WTC11 (cell line): ENCODE data around the gene RAP2C. TPM values are rescaled to one million over a fixed set of nuclear protein-coding genes. Genes with fewer than 3 reads are reported as not detected.

Experiments used
- ATAC-seq: fragments of 200-7000 bp; cut with Tn5 transposase; 2 replicates; pipeline ENCODE4 v1.10.0; 2021; ENCODE audit warnings: mild to moderate bottlenecking, moderate library complexity
- CTCF ChIA-PET: fragments of 300-600 bp; sonication (Branson Sonifier 250); formaldehyde crosslinking; loops from one replicate; lab custom pipeline; 2021; ENCODE audit warnings: antibody characterized with exemption; lab: Charles Lee
- POLR2A ChIA-PET: fragments of 350-600 bp; sonication (Branson Sonifier 250); formaldehyde crosslinking; loops from one replicate; lab custom pipeline; 2021; ENCODE audit warnings: antibody characterized with exemption; lab: Charles Lee
- DNase-seq: peaks from one replicate; pipeline ENCODE4 v3.0.0; 2021; ENCODE audit warnings: low spot score
- H3K27ac Mint-ChIP-seq: 2 replicates; pipeline ENCODE4 v1.8.0; 2021; ENCODE audit warnings: mixed read lengths
- H3K27me3 Mint-ChIP-seq: 2 replicates; pipeline ENCODE4 v1.8.0; 2021; ENCODE audit warnings: low read depth, mild to moderate bottlenecking, moderate library complexity, mixed read lengths
- H3K36me3 Mint-ChIP-seq: 2 replicates; pipeline ENCODE4 v1.8.0; 2021; ENCODE audit warnings: mixed read lengths
- H3K4me1 Mint-ChIP-seq: 2 replicates; pipeline ENCODE4 v1.8.0; 2022; ENCODE audit warnings: mixed read lengths
- H3K4me3 Mint-ChIP-seq: 2 replicates; pipeline ENCODE4 v1.8.0; 2021; ENCODE audit warnings: mild to moderate bottlenecking, moderate library complexity, mixed read lengths
- H3K9me3 Mint-ChIP-seq: 2 replicates; pipeline ENCODE4 v1.8.0; 2021; ENCODE audit warnings: mixed read lengths
- CBFB ChIP-seq: sonication (generic); formaldehyde crosslinking; IDR thresholded peaks from 2 replicates; pipeline ENCODE4 v1.8.1; 2022; ENCODE audit warnings: mild to moderate bottlenecking, low read depth, missing genetic modification reagents
- FOXP1 ChIP-seq: sonication (generic); formaldehyde crosslinking; IDR thresholded peaks from 2 replicates; pipeline ENCODE4 v1.8.0; 2022; ENCODE audit warnings: missing genetic modification reagents, mild to moderate bottlenecking, moderate library complexity, borderline replicate concordance
- GTF2I ChIP-seq: fragments of 250-450 bp; sonication (Bioruptor Pico); conservative IDR thresholded peaks from 2 replicates; pipeline ENCODE4 v1.4.0; 2021; ENCODE audit warnings: mild to moderate bottlenecking
- HMGA2 ChIP-seq: fragments of 250-450 bp; sonication (Bioruptor Pico); IDR thresholded peaks from 2 replicates; pipeline ENCODE4 v1.4.0; 2021; ENCODE audit warnings: mild to moderate bottlenecking, moderate library complexity
- IRF2 ChIP-seq: sonication (generic); formaldehyde crosslinking; IDR thresholded peaks from 2 replicates; pipeline ENCODE4 v1.8.0; 2022; ENCODE audit warnings: low read depth, missing genetic modification reagents, borderline replicate concordance
- KAT7 ChIP-seq: sonication (generic); formaldehyde crosslinking; IDR thresholded peaks from 2 replicates; pipeline ENCODE4 v1.8.1; 2023; ENCODE audit warnings: missing genetic modification reagents, mild to moderate bottlenecking, borderline replicate concordance
- OVOL2 ChIP-seq: fragments of 250-450 bp; sonication (Bioruptor Pico); IDR thresholded peaks from 2 replicates; pipeline ENCODE4 v1.9.0; 2021; ENCODE audit warnings: mild to moderate bottlenecking, borderline replicate concordance
- PRRX2 ChIP-seq: fragments of 250-450 bp; sonication (Bioruptor Pico); IDR thresholded peaks from 2 replicates; pipeline ENCODE4 v1.8.0; 2021; ENCODE audit warnings: mild to moderate bottlenecking
- RELA ChIP-seq: sonication (generic); formaldehyde crosslinking; IDR thresholded peaks from 2 replicates; pipeline ENCODE4 v1.8.1; 2022; ENCODE audit warnings: missing genetic modification reagents, mild to moderate bottlenecking, borderline replicate concordance
- TEAD1 ChIP-seq: sonication (generic); formaldehyde crosslinking; IDR thresholded peaks from 2 replicates; pipeline ENCODE4 v1.8.0; 2022; ENCODE audit warnings: mild to moderate bottlenecking, missing genetic modification reagents
- ZNF317 ChIP-seq: sonication (generic); formaldehyde crosslinking; IDR thresholded peaks from 2 replicates; pipeline ENCODE4 v1.8.1; 2023; ENCODE audit warnings: low read depth, mild to moderate bottlenecking, moderate library complexity, missing genetic modification reagents, borderline replicate concordance
- total RNA-seq: library from RNA; stranded (reverse); gene quantifications from 3 replicates; pipeline ENCODE4 v1.2.3, GENCODE V29; 2021
- TF ChIP-seq, protein P1 (sequence below): sonication (generic); formaldehyde crosslinking; IDR thresholded peaks from 2 replicates; pipeline ENCODE4 v1.8.1; 2022; ENCODE audit warnings: mild to moderate bottlenecking, moderate library complexity, missing genetic modification reagents
- TF ChIP-seq, protein P2 (sequence below): sonication (generic); formaldehyde crosslinking; IDR thresholded peaks from 2 replicates; pipeline ENCODE4 v1.8.1; 2023; ENCODE audit warnings: mild to moderate bottlenecking, missing genetic modification reagents
- TF ChIP-seq, protein P3 (sequence below): sonication (generic); formaldehyde crosslinking; IDR thresholded peaks from 2 replicates; pipeline ENCODE4 v1.8.1; 2023; ENCODE audit warnings: mild to moderate bottlenecking, missing genetic modification reagents, borderline replicate concordance
- TF ChIP-seq, protein P4 (sequence below): fragments of 200-600 bp; IDR thresholded peaks from 2 replicates; pipeline ENCODE4 v1.8.0; 2022; ENCODE audit warnings: antibody characterized with exemption
- TF ChIP-seq, protein P5 (sequence below): sonication (generic); formaldehyde crosslinking; IDR thresholded peaks from 2 replicates; pipeline ENCODE4 v1.8.0; 2022; ENCODE audit warnings: mild to moderate bottlenecking, missing genetic modification reagents

RAP2C gene
- total RNA-seq, 1 experiment from 2014 or later, result 25.0 TPM

DNA sequence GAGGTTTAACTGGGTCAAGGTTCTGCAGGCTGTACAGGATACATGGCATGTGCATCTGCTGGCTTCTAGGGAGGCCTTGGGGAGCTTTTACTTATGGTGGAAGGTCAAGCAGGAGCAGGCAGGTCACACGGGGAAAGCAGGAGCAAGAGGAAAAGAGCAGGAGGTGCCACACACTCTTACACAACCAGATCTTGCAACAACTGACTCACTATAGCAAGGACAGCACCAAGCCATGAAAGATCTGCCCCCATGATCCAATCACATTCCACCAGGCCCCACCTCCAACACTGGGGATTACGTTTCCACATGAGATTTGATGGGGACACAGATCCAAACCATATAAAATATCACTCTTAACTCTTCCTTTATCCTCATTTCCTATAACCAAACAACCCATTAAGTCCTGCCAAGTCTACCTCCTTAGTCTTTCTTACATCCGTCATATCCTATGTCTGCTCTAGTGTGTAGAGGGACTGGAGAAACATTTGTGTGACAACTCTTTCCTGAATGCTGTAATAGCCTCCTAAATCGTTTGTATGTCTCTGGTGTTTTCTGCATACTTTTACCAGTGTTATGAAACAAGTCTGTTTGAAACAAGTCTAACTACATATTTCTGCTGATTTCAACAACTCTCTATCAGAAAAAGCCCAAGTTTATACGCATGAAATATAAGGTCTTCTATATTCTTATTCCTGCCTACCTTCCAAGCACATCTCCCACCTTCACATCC, 8.3 kb upstream of the RAP2C start:
- Mint-ChIP-seq H3K36me3 (no peaks in the 10 kb centered on the region), H3K27me3 (no peaks in the 10 kb centered on the region)
- DNase-seq (no peak), ATAC-seq (no peak)
- no peak for TF ChIP-seq KAT7 (CRISPR knock-in tag)
- TF ChIP-seq, protein P1, sequence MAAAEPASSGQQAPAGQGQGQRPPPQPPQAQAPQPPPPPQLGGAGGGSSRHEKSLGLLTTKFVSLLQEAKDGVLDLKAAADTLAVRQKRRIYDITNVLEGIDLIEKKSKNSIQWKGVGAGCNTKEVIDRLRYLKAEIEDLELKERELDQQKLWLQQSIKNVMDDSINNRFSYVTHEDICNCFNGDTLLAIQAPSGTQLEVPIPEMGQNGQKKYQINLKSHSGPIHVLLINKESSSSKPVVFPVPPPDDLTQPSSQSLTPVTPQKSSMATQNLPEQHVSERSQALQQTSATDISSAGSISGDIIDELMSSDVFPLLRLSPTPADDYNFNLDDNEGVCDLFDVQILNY (CRISPR knock-in tag), result no peak
- TF ChIP-seq, all 79 proteins: peak for 0
- no peak overlapping the region for H3K27ac Mint-ChIP-seq
- ChIA-PET CTCF (interaction anchor here (1.6 to 2.1 kb wide), 3 partner anchors 65 to 387 kb away, joined by 7 to 25 read pairs (median 9); no protein-coding TSS in a partner anchor), POLR2A (no interaction called here)
- no peak overlapping the region for H3K4me3 Mint-ChIP-seq
- H3K4me1 Mint-ChIP-seq, result peaks cover 11% of the 10 kb centered on the region; the same call in 1 of the 2 replicates
- no peaks in the 10 kb centered on the region for H3K9me3 Mint-ChIP-seq

DNA sequence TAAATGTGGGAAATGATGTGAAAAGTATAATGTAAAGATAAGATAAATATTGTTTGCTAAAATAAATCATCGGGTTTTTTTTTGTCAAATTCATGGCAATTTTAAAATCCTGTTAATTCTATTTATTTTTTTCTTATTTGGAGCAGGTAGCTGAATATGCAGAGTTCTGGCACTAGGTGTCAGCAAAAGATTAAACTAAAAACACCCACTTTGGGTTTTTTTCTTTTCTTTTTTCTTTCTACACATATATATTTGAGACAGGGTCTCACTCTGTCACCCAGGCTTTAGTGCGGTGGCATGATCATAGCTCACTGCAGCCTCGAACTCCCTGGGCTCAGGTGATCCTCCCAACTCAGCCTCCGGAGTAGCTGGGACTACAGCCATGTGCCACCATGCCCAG, 6.9 kb upstream of the RAP2C start:
- TF ChIP-seq, protein P2, sequence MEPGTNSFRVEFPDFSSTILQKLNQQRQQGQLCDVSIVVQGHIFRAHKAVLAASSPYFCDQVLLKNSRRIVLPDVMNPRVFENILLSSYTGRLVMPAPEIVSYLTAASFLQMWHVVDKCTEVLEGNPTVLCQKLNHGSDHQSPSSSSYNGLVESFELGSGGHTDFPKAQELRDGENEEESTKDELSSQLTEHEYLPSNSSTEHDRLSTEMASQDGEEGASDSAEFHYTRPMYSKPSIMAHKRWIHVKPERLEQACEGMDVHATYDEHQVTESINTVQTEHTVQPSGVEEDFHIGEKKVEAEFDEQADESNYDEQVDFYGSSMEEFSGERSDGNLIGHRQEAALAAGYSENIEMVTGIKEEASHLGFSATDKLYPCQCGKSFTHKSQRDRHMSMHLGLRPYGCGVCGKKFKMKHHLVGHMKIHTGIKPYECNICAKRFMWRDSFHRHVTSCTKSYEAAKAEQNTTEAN, result no peak
- TF ChIP-seq RELA (CRISPR knock-in tag) (no peak), TEAD1 (no peak), CBFB (CRISPR knock-in tag) (no peak), IRF2 (CRISPR knock-in tag) (no peak), HMGA2 (CRISPR knock-in tag) (no peak), PRRX2 (CRISPR knock-in tag) (no peak), GTF2I (CRISPR knock-in tag) (no peak), OVOL2 (CRISPR knock-in tag) (no peak), ZNF317 (CRISPR knock-in tag) (no peak), FOXP1 (CRISPR knock-in tag) (no peak)
- TF ChIP-seq, protein P3, sequence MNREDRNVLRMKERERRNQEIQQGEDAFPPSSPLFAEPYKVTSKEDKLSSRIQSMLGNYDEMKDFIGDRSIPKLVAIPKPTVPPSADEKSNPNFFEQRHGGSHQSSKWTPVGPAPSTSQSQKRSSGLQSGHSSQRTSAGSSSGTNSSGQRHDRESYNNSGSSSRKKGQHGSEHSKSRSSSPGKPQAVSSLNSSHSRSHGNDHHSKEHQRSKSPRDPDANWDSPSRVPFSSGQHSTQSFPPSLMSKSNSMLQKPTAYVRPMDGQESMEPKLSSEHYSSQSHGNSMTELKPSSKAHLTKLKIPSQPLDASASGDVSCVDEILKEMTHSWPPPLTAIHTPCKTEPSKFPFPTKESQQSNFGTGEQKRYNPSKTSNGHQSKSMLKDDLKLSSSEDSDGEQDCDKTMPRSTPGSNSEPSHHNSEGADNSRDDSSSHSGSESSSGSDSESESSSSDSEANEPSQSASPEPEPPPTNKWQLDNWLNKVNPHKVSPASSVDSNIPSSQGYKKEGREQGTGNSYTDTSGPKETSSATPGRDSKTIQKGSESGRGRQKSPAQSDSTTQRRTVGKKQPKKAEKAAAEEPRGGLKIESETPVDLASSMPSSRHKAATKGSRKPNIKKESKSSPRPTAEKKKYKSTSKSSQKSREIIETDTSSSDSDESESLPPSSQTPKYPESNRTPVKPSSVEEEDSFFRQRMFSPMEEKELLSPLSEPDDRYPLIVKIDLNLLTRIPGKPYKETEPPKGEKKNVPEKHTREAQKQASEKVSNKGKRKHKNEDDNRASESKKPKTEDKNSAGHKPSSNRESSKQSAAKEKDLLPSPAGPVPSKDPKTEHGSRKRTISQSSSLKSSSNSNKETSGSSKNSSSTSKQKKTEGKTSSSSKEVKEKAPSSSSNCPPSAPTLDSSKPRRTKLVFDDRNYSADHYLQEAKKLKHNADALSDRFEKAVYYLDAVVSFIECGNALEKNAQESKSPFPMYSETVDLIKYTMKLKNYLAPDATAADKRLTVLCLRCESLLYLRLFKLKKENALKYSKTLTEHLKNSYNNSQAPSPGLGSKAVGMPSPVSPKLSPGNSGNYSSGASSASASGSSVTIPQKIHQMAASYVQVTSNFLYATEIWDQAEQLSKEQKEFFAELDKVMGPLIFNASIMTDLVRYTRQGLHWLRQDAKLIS (CRISPR knock-in tag), result no peak
- TF ChIP-seq, protein P4, sequence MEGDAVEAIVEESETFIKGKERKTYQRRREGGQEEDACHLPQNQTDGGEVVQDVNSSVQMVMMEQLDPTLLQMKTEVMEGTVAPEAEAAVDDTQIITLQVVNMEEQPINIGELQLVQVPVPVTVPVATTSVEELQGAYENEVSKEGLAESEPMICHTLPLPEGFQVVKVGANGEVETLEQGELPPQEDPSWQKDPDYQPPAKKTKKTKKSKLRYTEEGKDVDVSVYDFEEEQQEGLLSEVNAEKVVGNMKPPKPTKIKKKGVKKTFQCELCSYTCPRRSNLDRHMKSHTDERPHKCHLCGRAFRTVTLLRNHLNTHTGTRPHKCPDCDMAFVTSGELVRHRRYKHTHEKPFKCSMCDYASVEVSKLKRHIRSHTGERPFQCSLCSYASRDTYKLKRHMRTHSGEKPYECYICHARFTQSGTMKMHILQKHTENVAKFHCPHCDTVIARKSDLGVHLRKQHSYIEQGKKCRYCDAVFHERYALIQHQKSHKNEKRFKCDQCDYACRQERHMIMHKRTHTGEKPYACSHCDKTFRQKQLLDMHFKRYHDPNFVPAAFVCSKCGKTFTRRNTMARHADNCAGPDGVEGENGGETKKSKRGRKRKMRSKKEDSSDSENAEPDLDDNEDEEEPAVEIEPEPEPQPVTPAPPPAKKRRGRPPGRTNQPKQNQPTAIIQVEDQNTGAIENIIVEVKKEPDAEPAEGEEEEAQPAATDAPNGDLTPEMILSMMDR, result no peak
- TF ChIP-seq, protein P5, sequence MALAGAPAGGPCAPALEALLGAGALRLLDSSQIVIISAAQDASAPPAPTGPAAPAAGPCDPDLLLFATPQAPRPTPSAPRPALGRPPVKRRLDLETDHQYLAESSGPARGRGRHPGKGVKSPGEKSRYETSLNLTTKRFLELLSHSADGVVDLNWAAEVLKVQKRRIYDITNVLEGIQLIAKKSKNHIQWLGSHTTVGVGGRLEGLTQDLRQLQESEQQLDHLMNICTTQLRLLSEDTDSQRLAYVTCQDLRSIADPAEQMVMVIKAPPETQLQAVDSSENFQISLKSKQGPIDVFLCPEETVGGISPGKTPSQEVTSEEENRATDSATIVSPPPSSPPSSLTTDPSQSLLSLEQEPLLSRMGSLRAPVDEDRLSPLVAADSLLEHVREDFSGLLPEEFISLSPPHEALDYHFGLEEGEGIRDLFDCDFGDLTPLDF (CRISPR knock-in tag), result no peak

More for the DNA sequence above, 6.9 kb upstream of the RAP2C start:
- ATAC-seq (no peak), DNase-seq (no peak)
- no peak overlapping the region for H3K27ac Mint-ChIP-seq
- H3K36me3 Mint-ChIP-seq, result no peaks in the 10 kb centered on the region
- H3K27me3 Mint-ChIP-seq, result no peaks in the 10 kb centered on the region
- no peaks in the 10 kb centered on the region for H3K9me3 Mint-ChIP-seq
- ChIA-PET POLR2A (no interaction called here), CTCF (interaction anchor here (0.6 to 2.1 kb wide), 9 partner anchors 67 to 405 kb away, joined by 3 to 25 read pairs (median 7); no protein-coding TSS in a partner anchor)
- H3K4me1 Mint-ChIP-seq, result peaks cover 8% of the 10 kb centered on the region; the same call in 1 of the 2 replicates
- no peak overlapping the region for H3K4me3 Mint-ChIP-seq
